HepG2 (cell line): ENCODE data around the gene MYBPC2. TPM values are rescaled to one million over a fixed set of nuclear protein-coding genes. Genes with fewer than 3 reads are reported as not detected.

ENCODE experiments used
- ATAC-seq: fragments of 200-7000 bp; cut with Tn5 transposase; 3 replicates; pipeline ENCODE4 v1.9.1; 2020; ENCODE audit warnings: mild to moderate bottlenecking, moderate library complexity
- Bru-seq: library from RNA; stranded (reverse); fragments of 400-500 nt; gene quantifications from one replicate; lab custom pipeline; 2021; lab: Mats Ljungman, UMichigan
- BruChase-seq, 2 experiments: library from RNA; stranded (reverse); fragments of 400-500 nt; gene quantifications; one replicate each; lab custom pipeline; 2021; lab: Mats Ljungman, UMichigan
- BruUV-seq: library from RNA; stranded (reverse); fragments of 400-500 nt; replicated peaks from 2 replicates; lab custom pipeline; 2021; lab: Mats Ljungman, UMichigan
- CTCF ChIA-PET: fragments of 300-600 bp; formaldehyde crosslinking; extraction: SDS; loops from one replicate; lab custom pipeline; 2021; ENCODE audit warnings: low total read pairs, inconsistent platforms, low intra/inter-chr PET ratio; lab: Yijun Ruan, JAX
- POLR2A ChIA-PET: fragments of 350-600 bp; sonication (Branson Sonifier 250); formaldehyde crosslinking; loops from one replicate; lab custom pipeline; 2020; ENCODE audit warnings: antibody characterized with exemption, inconsistent platforms; lab: Yijun Ruan, JAX
- DNase-seq: peaks from one replicate; pipeline ENCODE4 v3.0.0-alpha.2; 2015; ENCODE audit warnings: low spot score
- FAIRE-seq: peaks from 3 replicates; lab custom pipeline; 2011; peaks lifted over from hg19 to GRCh38; lab: Jason Lieb, UNC
- H2AFZ ChIP-seq: one replicate; pipeline ENCODE4 v1.6.1; 2011; ENCODE audit warnings: low read length, inconsistent platforms
- H3K27ac ChIP-seq: fragments of 300-600 bp; 3 replicates; pipeline ENCODE4 v1.8.0; 2011; ENCODE audit warnings: mixed run types, mild to moderate bottlenecking, mixed read lengths, low read length, inconsistent platforms; ENCODE audit not compliant: insufficient read depth; ENCODE audit errors: extremely low read length
- H3K27me3 ChIP-seq, 2 experiments: fragments of 200-600 bp in 1 of 2; 2 replicates in 1 of 2; 3 replicates in 1 of 2; pipeline versions ENCODE4 v1.6.0 to v1.8.0; 2011; ENCODE audit warnings: low read length in 2 of 2, mild to moderate bottlenecking in 2 of 2, moderate library complexity in 2 of 2, inconsistent platforms in 1 of 2; ENCODE audit not compliant: insufficient read depth in 2 of 2, control insufficient read depth in 1 of 2
- H3K36me3 ChIP-seq, 2 experiments: fragments of 200-600 bp in 1 of 2; replicated peaks in 1 of 2; 2 replicates in 1 of 2; 3 replicates in 1 of 2; pipeline versions ENCODE4 v1.5.1 to v1.8.0; 2011; ENCODE audit warnings: low read length in 2 of 2, inconsistent platforms in 1 of 2; ENCODE audit not compliant: insufficient read depth in 2 of 2, control insufficient read depth in 1 of 2
- H3K4me1 ChIP-seq: 2 replicates; pipeline ENCODE4 v1.5.1; 2012; ENCODE audit warnings: low read length, inconsistent platforms; ENCODE audit not compliant: insufficient read depth
- H3K4me2 ChIP-seq: 2 replicates; pipeline ENCODE4 v1.6.0; 2011; ENCODE audit warnings: low read depth, low read length, inconsistent platforms
- H3K4me3 ChIP-seq, 3 experiments: fragments of 200-600 bp in 1 of 3; sonication (generic), shearing (Covaris generic) in 1 of 3; replicated peaks in 1 of 3; 2 replicates each; pipeline ENCODE4 v1.5.1; 2011 to 2016; ENCODE audit warnings: low read length in 3 of 3, inconsistent platforms in 2 of 3, low read depth in 2 of 3, mild to moderate bottlenecking in 2 of 3, control low read depth in 1 of 3, mixed read lengths in 1 of 3; ENCODE audit not compliant: insufficient read depth in 1 of 3
- H3K79me2 ChIP-seq: one replicate; pipeline ENCODE4 v1.6.1; 2011; ENCODE audit warnings: low read length, inconsistent platforms; ENCODE audit not compliant: insufficient read depth
- H3K9ac ChIP-seq: 2 replicates; pipeline ENCODE4 v1.6.0; 2011; ENCODE audit warnings: mild to moderate bottlenecking, low read depth, low read length, inconsistent platforms; ENCODE audit not compliant: insufficient read depth
- H3K9me3 ChIP-seq: 2 replicates; pipeline ENCODE4 v1.5.1; 2012; ENCODE audit warnings: mild to moderate bottlenecking, low read length
- H4K20me1 ChIP-seq: 2 replicates; pipeline ENCODE4 v1.6.0; 2011; ENCODE audit warnings: inconsistent platforms, mild to moderate bottlenecking, low read length, moderate library complexity; ENCODE audit not compliant: insufficient read depth
- PAF1 ChIP-seq: IDR thresholded peaks from 2 replicates; pipeline ENCODE4 v1.6.1; 2016; ENCODE audit warnings: missing genetic modification reagents, missing compliant biosample characterization
- REPIN1 ChIP-seq: sonication (generic); formaldehyde crosslinking; IDR thresholded peaks from 2 replicates; pipeline ENCODE4 v1.8.0; 2022; ENCODE audit warnings: missing genetic modification reagents, low read depth, mild to moderate bottlenecking, borderline replicate concordance
- SRSF1 ChIP-seq: fragments of 200-400 bp; formaldehyde crosslinking; optimal IDR thresholded peaks from 2 replicates; pipeline ENCODE3; 2017; ENCODE audit warnings: mild to moderate bottlenecking, low read depth, low read length, moderate library complexity
- ZNF451 ChIP-seq: sonication (generic); formaldehyde crosslinking; IDR thresholded peaks from 2 replicates; pipeline ENCODE4 v1.5.0; 2020; ENCODE audit warnings: mild to moderate bottlenecking, missing genetic modification reagents
- ZNF501 ChIP-seq: sonication (generic); formaldehyde crosslinking; IDR thresholded peaks from 2 replicates; pipeline ENCODE4 v1.5.1; 2020; ENCODE audit warnings: mild to moderate bottlenecking, moderate library complexity, missing genetic modification reagents
- ZNF777 ChIP-seq: sonication (generic); formaldehyde crosslinking; IDR thresholded peaks from 2 replicates; pipeline ENCODE4 v1.4.0; 2020; ENCODE audit warnings: missing genetic modification reagents
- WGBS: methylation state at CpG from one replicate; pipeline ENCODE4 v1.1.6; 2017; ENCODE audit warnings: low lambda C conversion rate; 5-methylcytosine and 5-hydroxymethylcytosine counted together
- in situ Hi-C: cut with HindIII; loops from 2 replicates; pipeline ENCODE4 v1.10.0; 2017; ENCODE audit warnings: low pct_unique_long_range_greater_than_20kb; ENCODE audit not compliant: extremely low pct_ligation_motif_present
- intact Hi-C: fragments of 100-400 bp; cut with micrococcal nuclease; formaldehyde crosslinking; loops from one replicate; pipeline ENCODE4 v1.10.0; 2022; ENCODE audit not compliant: unreplicated experiment
- long read RNA-seq, 2 experiments: library from RNA in 1 of 2; library from polyadenylated mRNA in 1 of 2; stranded (forward) in 1 of 2; unstranded in 1 of 2; transcript quantifications; one replicate each; pipeline ENCODE4 v2.0.0, GENCODE V29; 2019 to 2022
- polyA minus RNA-seq, 3 experiments: library from RNA; depleted of rRNA, polyadenylated mRNA; stranded (reverse); fragments of >200 nt; gene quantifications; 2 replicates each; pipeline ENCODE4 v1.2.3, GENCODE V29; 2011; ENCODE audit warnings: low replicate concordance in 1 of 3
- polyA plus RNA-seq, 8 experiments: library from polyadenylated mRNA; depleted of rRNA in 3 of 8; stranded (reverse) in 7 of 8; unstranded in 1 of 8; fragments of >200 nt; fragmentation: Illumina TruSeq in 4 of 8; extraction: Trizol in 4 of 8; gene quantifications; 2 replicates each; pipeline versions ENCODE4 v1.2.1 to v1.2.3, GENCODE V29; 2011 to 2016; ENCODE audit warnings: low read depth in 4 of 8, missing spikeins in 1 of 8, mixed read lengths in 1 of 8; ENCODE audit not compliant: insufficient read depth in 1 of 8
- total RNA-seq, 5 experiments: library from RNA; depleted of rRNA; stranded (reverse); fragments of >200 nt; fragmentation: Illumina TruSeq; extraction: Trizol; gene quantifications; 2 replicates each; pipeline ENCODE4 v1.2.3, GENCODE V29; 2016; ENCODE audit warnings: low read depth in 1 of 5
- TF ChIP-seq, protein P1 (sequence below): sonication (generic); IDR thresholded peaks from 2 replicates; pipeline ENCODE4 v1.6.1; 2016; ENCODE audit warnings: low read depth, borderline replicate concordance
- TF ChIP-seq, protein P2 (sequence below): sonication (generic); formaldehyde crosslinking; IDR thresholded peaks from 2 replicates; pipeline ENCODE4 v1.4.0; 2020; ENCODE audit warnings: missing genetic modification reagents
- TF ChIP-seq, protein P3 (sequence below): sonication (generic); formaldehyde crosslinking; IDR thresholded peaks from 2 replicates; pipeline ENCODE4 v1.4.0; 2020; ENCODE audit warnings: missing genetic modification reagents, borderline replicate concordance

The MYBPC2 gene
- total RNA-seq (2016; rRNA removed; fragmentation: Illumina TruSeq; extraction: Trizol) (0.67 TPM in 1 of 2 replicates, not detected in the other), polyA plus RNA-seq (2011; rRNA removed) (0.01 TPM in 1 of 2 replicates, not detected in the other), polyA minus RNA-seq (2011; rRNA and poly(A)+ RNA removed; ENCODE audit: low replicate concordance) (not detected in 2 replicates), Bru-seq, nascent RNA (not detected), BruChase-seq, experiment 1, labeled RNA remaining after a 6-hour chase (not detected), BruChase-seq, experiment 2, labeled RNA remaining after a 2-hour chase (not detected)
- total RNA-seq (2016; cell fraction: cytosol; rRNA removed; fragmentation: Illumina TruSeq; extraction: Trizol; ENCODE audit: low read depth): not detected in 2 replicates
- total RNA-seq (2016; cell fraction: insoluble cytoplasmic fraction; rRNA removed; fragmentation: Illumina TruSeq; extraction: Trizol): not detected in 2 replicates
- total RNA-seq (2016; cell fraction: membrane; rRNA removed; fragmentation: Illumina TruSeq; extraction: Trizol): not detected in 2 replicates
- total RNA-seq (2016; cell fraction: nucleus; rRNA removed; fragmentation: Illumina TruSeq; extraction: Trizol): not detected in 2 replicates
- polyA plus RNA-seq (2011; cell fraction: cytosol; rRNA removed): 0.01 and 0.03 TPM in 2 replicates
- 0.05 and 0.24 TPM in 2 replicates for polyA plus RNA-seq (2011; cell fraction: nucleus; rRNA removed)
- polyA plus RNA-seq (2012): not detected in 2 replicates
- polyA plus RNA-seq (2016; cell fraction: cytosol; fragmentation: Illumina TruSeq; extraction: Trizol; ENCODE audit: low read depth): not detected in 2 replicates
- polyA plus RNA-seq (2016; cell fraction: insoluble cytoplasmic fraction; fragmentation: Illumina TruSeq; extraction: Trizol; ENCODE audit: low read depth): not detected in 2 replicates
- polyA plus RNA-seq (2016; cell fraction: membrane; fragmentation: Illumina TruSeq; extraction: Trizol; ENCODE audit: low read depth): not detected in 2 replicates
- polyA plus RNA-seq (2016; cell fraction: nucleus; fragmentation: Illumina TruSeq; extraction: Trizol; ENCODE audit: insufficient read depth, low read depth): not detected in 2 replicates
- polyA minus RNA-seq (2011; cell fraction: cytosol; rRNA and poly(A)+ RNA removed): not detected in 2 replicates
- polyA minus RNA-seq (2011; cell fraction: nucleus; rRNA and poly(A)+ RNA removed): not detected in 2 replicates
- long read RNA-seq, experiment 1: 0 reads
- long read RNA-seq, experiment 2: 0 reads

DNA sequence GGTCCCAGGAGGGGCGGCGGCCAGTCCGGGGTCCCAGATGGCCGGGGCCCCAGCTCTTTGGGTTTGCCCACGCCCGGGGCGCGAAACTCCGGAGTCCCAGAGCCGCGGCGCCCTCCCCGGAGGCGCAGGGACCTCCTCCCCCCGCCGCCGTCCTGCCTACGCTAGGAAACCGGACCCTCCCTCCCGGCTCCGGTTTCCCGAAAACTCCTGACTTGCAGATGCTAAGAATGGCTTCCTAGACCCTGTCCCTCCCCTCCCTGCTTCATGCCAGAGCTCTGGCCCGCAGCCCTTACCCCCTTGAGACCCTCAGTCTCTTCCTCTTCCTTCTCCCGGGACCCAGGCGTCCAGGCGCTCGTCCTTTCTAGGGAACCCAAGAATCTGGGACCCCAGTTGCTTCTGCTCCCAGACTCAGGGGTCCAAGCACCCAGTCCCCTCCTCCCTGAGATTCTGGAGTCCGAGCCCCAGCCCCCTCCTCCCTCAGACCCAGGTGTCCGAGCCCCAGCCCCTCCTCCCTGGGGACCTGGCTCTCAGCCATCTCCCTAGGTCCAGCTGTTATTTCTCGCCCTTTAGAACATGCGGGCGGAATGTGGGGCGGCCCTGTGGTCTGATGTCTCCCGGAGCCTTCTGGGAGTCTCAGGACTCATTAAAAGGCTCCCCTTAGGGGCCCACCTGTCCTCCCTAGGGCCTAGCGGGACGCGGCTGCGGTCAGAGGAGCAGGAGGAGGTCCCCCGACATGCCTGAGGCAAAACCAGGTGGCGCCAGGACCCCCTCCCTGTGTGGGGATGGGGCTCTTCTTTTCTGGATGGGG, at the start of gene MYBPC2:
Gene MYBPC2, plus strand, starts transcription at position 672 of the 808 bp plus-strand sequence. Its CDS starts 62 bp downstream, at position 734.
- Histone ChIP-seq H3K36me3 (no peaks in the 10 kb centered on the region), H3K9me3 (no peaks in the 10 kb centered on the region), H3K4me1 (peaks cover 10% of the 10 kb centered on the region), H3K27ac (no peak within 1 kb of the TSS), H3K27me3 (peaks cover 10 to 24% of the 10 kb centered on the region in 2 experiments; a peak in 4 of 5 replicates), H3K79me2 (no peaks in the 10 kb centered on the region), H2AFZ (no peak within 1 kb of the TSS), H3K9ac (peak within 1 kb of the TSS; percentile 58), H3K4me2 (peak within 1 kb of the TSS; percentile 95), H3K4me3 (peak within 1 kb of the TSS; percentile 56 to 70 (median 56); a peak in 5 of 6 replicates), H4K20me1 (no peaks in the 10 kb centered on the region)
- ChIA-PET POLR2A (no interaction called here), CTCF (no interaction called here)
- intact Hi-C loops: no loop called here
- ATAC-seq (no peak; the same call in 2 of the 3 replicates), DNase-seq (no peak), FAIRE-seq (no peak)
- 4% methylated on average over 26 of the region's 40 CpGs for WGBS
- in situ Hi-C loops: no loop called here
- no TSS peak for BruUV-seq
- no peak for TF ChIP-seq REPIN1
- TF ChIP-seq, protein P1, sequence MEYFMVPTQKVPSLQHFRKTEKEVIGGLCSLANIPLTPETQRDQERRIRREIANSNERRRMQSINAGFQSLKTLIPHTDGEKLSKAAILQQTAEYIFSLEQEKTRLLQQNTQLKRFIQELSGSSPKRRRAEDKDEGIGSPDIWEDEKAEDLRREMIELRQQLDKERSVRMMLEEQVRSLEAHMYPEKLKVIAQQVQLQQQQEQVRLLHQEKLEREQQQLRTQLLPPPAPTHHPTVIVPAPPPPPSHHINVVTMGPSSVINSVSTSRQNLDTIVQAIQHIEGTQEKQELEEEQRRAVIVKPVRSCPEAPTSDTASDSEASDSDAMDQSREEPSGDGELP: peak; percentile 52; the same call in 1 of the 2 replicates
- 0 out of 2 replicates have a peak, but pooled peaks have one; percentile 41 for TF ChIP-seq ZNF777 (CRISPR knock-in tag)
- TF ChIP-seq ZNF451: no peak
- TF ChIP-seq, protein P2, sequence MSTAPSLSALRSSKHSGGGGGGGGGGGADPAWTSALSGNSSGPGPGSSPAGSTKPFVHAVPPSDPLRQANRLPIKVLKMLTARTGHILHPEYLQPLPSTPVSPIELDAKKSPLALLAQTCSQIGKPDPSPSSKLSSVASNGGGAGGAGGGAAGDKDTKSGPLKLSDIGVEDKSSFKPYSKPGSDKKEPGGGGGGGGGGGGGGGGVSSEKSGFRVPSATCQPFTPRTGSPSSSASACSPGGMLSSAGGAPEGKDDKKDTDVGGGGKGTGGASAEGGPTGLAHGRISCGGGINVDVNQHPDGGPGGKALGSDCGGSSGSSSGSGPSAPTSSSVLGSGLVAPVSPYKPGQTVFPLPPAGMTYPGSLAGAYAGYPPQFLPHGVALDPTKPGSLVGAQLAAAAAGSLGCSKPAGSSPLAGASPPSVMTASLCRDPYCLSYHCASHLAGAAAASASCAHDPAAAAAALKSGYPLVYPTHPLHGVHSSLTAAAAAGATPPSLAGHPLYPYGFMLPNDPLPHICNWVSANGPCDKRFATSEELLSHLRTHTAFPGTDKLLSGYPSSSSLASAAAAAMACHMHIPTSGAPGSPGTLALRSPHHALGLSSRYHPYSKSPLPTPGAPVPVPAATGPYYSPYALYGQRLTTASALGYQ: no peak
- no peak for TF ChIP-seq SRSF1
- TF ChIP-seq, protein P3, sequence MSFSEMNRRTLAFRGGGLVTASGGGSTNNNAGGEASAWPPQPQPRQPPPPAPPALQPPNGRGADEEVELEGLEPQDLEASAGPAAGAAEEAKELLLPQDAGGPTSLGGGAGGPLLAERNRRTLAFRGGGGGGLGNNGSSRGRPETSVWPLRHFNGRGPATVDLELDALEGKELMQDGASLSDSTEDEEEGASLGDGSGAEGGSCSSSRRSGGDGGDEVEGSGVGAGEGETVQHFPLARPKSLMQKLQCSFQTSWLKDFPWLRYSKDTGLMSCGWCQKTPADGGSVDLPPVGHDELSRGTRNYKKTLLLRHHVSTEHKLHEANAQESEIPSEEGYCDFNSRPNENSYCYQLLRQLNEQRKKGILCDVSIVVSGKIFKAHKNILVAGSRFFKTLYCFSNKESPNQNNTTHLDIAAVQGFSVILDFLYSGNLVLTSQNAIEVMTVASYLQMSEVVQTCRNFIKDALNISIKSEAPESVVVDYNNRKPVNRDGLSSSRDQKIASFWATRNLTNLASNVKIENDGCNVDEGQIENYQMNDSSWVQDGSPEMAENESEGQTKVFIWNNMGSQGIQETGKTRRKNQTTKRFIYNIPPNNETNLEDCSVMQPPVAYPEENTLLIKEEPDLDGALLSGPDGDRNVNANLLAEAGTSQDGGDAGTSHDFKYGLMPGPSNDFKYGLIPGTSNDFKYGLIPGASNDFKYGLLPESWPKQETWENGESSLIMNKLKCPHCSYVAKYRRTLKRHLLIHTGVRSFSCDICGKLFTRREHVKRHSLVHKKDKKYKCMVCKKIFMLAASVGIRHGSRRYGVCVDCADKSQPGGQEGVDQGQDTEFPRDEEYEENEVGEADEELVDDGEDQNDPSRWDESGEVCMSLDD (CRISPR knock-in tag): no peak
- TF ChIP-seq PAF1 (CRISPR knock-in tag): no peak
- TF ChIP-seq ZNF501 (CRISPR knock-in tag): no peak
